ENCODE data around the gene FXYD1. TPM values are rescaled to one million over a fixed set of nuclear protein-coding genes. Genes with fewer than 3 reads are reported as not detected.
"Not testable (repeated sequence)": the region's sequence is repeated elsewhere in the genome, so short reads cannot be mapped to it uniquely, and the experiment has no call there.

Gene FXYD1
- total RNA-seq, 1 donor from 2014 or later, result 1.1 TPM

DNA sequence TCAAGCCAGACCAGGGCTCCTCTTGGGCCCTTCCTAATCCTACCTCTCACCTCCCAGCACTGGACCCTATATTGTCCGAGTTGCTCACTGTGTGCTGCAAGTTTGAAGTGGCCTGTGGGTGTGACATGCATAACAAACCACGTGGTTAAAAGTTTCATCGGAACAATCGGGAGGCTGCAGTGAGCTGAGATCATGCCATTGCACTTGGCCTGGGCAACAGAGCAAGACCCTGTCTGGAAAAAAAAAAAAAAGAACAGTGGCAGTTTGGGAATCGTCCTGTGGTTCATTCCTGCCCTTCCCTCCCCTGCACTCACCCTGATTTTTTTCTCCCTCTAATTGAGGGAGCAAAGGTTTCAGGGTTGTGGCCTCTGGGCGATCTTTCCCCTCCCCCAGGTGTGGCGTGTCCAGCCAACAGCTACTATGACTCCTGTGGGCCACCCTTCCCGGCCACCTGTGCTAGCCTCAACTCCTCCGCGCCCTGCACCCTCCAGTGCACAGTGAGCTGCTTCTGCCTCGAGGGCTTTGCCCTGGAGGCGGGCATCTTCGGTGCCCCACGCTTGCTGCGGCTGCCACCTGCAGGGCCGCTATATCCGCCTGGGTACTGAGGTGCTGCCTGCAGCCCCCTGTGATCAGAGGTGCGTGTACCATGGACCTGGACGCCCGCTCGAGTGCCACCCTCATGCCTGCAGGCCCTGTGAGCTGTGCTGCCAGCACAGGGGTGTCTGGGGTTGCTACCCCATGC is 39.3 kb upstream of the FXYD1 start:
- H3K9me3 Mint-ChIP-seq, result no peaks in the 10 kb centered on the region
- no peak overlapping the region for H3K27ac Mint-ChIP-seq
- no peaks in the 10 kb centered on the region for H3K27me3 Mint-ChIP-seq
- ATAC-seq (ENCODE audit: low read depth) (no peak), DNase-seq (no peak)
- no peak overlapping the region for H3K4me3 Mint-ChIP-seq
- POLR2A ChIA-PET, result interaction anchor here (0.5 kb wide), 1 partner anchor 18 kb away, joined by 4 read pairs; no protein-coding TSS in a partner anchor
- TF ChIP-seq, protein P1, sequence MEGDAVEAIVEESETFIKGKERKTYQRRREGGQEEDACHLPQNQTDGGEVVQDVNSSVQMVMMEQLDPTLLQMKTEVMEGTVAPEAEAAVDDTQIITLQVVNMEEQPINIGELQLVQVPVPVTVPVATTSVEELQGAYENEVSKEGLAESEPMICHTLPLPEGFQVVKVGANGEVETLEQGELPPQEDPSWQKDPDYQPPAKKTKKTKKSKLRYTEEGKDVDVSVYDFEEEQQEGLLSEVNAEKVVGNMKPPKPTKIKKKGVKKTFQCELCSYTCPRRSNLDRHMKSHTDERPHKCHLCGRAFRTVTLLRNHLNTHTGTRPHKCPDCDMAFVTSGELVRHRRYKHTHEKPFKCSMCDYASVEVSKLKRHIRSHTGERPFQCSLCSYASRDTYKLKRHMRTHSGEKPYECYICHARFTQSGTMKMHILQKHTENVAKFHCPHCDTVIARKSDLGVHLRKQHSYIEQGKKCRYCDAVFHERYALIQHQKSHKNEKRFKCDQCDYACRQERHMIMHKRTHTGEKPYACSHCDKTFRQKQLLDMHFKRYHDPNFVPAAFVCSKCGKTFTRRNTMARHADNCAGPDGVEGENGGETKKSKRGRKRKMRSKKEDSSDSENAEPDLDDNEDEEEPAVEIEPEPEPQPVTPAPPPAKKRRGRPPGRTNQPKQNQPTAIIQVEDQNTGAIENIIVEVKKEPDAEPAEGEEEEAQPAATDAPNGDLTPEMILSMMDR (IDR thresholded peaks at IDR 0.05), result no peak
- H3K4me1 Mint-ChIP-seq, result no peaks in the 10 kb centered on the region
- H3K36me3 Mint-ChIP-seq (ENCODE audit: low read depth), result no peaks in the 10 kb centered on the region
- intact Hi-C loops (cut with micrococcal nuclease), result no loop called here
- CTCF ChIA-PET, result interaction anchor here (0.9 kb wide), 1 partner anchor 32 kb away, joined by 4 read pairs; no protein-coding TSS in a partner anchor

DNA sequence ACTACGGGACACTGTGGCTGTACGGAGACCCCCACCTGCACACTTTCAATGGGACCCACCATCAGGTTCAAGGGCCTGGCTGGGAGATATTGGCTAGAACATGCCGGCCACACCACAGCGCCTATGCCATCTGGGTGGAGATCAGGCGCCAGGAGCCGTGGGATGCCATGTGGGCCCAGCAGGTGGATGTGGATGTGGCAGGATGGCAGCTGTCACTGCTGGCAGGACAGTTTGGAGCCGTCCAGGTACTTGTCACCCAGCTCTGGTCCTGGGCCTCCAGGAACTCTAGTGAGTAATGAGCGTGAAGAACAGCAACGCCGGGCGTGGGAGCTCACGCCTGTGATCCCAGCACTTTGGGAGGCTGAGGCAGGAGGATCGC is 38.7 kb upstream of the FXYD1 start:
- Mint-ChIP-seq H3K27ac (no peak overlapping the region), H3K4me1 (no peaks in the 10 kb centered on the region), H3K4me3 (no peak overlapping the region), H3K36me3 (ENCODE audit: low read depth) (no peaks in the 10 kb centered on the region), H3K9me3 (no peaks in the 10 kb centered on the region), H3K27me3 (no peaks in the 10 kb centered on the region)
- intact Hi-C loops (cut with micrococcal nuclease), result no loop called here
- ChIA-PET POLR2A (no interaction called here), CTCF (interaction anchor here (0.9 kb wide), 1 partner anchor 33 kb away, joined by 4 read pairs; no protein-coding TSS in a partner anchor)
- TF ChIP-seq, protein P1 (IDR thresholded peaks at IDR 0.05), result no peak
- DNase-seq (no peak), ATAC-seq (ENCODE audit: low read depth) (no peak)

DNA sequence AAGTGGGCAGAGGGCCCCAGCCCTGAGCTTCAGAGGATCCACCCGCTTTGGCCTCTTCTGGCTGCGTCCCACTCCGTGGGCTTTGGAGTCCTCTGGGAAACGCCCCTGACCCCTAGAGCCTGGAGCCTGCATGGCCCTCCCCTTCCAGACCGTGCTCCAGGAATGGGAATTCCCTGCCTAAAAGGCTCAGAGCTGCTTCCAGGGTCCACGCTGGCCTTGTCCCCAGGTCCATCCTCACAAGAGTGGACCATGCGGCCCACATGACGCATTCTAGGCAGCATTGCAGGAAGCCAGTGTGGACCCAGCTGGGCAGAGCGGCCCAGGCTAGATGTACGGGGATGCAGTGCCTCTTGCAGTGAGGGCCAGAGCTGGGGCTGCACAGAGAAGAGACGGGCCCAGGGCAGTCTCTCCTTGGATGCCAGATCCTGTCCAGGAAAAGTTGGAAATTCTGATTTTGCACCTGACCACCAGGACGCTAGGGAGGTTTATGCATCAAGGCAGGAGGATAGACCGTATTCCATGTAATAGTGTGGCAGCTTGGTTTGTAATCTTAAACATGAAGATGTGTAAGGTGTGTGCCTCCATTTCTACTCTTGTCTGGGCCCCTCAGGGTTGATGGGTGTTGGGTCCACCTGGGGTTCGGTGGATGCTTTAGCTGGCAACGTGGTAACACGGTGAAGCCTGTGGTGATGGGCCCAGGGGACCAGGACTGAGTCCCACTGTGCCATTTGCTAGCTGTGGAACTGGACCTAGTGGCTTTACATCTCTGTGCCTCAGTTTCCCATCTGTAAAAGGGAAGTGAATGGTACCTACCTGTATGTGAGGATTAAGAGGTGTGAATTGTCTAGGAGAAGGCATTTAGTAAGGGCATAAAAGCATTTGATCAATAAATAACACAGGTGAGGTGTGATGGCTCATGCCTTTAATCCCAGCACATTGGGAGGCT is 37.8 kb upstream of the FXYD1 start:
- Mint-ChIP-seq H3K27me3 (no peaks in the 10 kb centered on the region), H3K36me3 (ENCODE audit: low read depth) (no peaks in the 10 kb centered on the region), H3K27ac (no peak overlapping the region), H3K4me1 (no peaks in the 10 kb centered on the region), H3K4me3 (no peak overlapping the region), H3K9me3 (no peaks in the 10 kb centered on the region)
- CTCF ChIA-PET, result interaction anchor here (0.9 kb wide), 1 partner anchor 34 kb away, joined by 4 read pairs; no protein-coding TSS in a partner anchor
- DNase-seq, result no peak
- intact Hi-C loops (cut with micrococcal nuclease), result no loop called here
- ATAC-seq (ENCODE audit: low read depth), result no peak
- POLR2A ChIA-PET, result no interaction called here
- TF ChIP-seq, protein P1 (IDR thresholded peaks at IDR 0.05), result no peak

DNA sequence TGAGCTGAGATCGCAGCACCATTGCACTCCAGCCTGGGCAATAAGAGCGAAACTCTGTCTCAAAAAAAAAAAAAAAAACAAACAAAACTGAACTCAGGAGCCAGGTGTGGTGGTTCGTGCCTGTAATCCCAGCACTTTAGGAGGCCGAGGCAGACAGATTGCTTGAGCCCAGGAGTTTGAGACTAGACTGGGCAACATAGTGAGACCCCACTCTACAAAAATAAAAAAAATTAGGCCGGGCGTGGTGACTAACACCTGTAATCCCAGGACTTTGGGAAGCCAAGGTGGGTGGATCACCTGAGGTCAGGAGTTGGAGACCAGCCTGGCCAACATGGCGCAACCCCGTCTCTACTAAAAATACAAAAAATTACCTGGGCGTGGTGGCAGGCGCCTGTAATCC is 36.7 kb upstream of the FXYD1 start:
- H3K36me3 Mint-ChIP-seq (ENCODE audit: low read depth); H3K9me3 Mint-ChIP-seq: not testable (repeated sequence)

DNA sequence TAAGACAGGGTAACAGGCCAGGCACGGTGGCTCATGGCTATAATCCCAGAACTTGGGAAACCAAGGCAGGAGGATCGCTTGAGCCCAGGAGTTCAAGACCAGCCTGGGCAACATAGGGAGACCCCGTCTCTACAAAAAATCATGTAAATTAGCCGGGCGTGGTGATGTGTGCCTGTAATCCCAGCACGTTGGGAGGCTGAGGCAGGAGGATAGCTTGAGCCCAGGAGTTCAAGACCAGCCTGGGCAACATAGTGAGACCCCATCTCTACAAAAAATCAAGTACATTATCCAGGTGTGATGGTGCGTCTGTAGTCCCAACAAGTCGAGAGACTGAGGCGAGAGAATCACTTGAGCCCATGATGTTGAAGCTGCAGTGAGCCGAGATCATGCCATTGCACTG is 35.0 kb upstream of the FXYD1 start:
- ATAC-seq (ENCODE audit: low read depth); CTCF ChIA-PET; H3K27me3 Mint-ChIP-seq; DNase-seq; POLR2A ChIA-PET; H3K36me3 Mint-ChIP-seq (ENCODE audit: low read depth); H3K4me3 Mint-ChIP-seq; intact Hi-C loops (cut with micrococcal nuclease); H3K4me1 Mint-ChIP-seq; H3K9me3 Mint-ChIP-seq; H3K27ac Mint-ChIP-seq: not testable (repeated sequence)

More for the DNA sequence above, 36.7 kb upstream of the FXYD1 start:
- H3K27me3 Mint-ChIP-seq; POLR2A ChIA-PET; H3K4me3 Mint-ChIP-seq; ATAC-seq (ENCODE audit: low read depth); CTCF ChIA-PET; intact Hi-C loops (cut with micrococcal nuclease); H3K27ac Mint-ChIP-seq; H3K4me1 Mint-ChIP-seq; DNase-seq: not testable (repeated sequence)

DNA sequence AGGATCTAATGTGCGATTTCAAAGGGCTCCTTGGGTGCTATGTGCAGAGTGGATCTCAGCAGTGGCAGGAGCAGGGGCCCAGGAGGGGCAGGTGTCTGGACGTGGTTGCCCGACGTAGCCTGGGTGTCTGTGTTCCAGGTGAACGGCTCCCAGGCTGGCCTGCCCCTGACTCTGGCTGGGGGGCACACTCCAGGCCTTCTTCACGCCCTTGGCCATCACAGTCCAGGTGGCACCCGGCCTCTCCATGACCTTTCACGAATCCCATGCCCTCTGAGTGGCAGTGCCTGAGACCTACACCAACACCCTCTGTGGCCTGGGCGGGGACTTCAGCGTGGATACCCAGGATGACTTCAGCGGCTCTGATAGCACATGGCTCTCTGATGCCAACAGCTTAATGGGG is 34.3 kb upstream of the FXYD1 start:
- Mint-ChIP-seq H3K27ac (no peak overlapping the region), H3K4me3 (no peak overlapping the region), H3K9me3 (no peaks in the 10 kb centered on the region), H3K36me3 (ENCODE audit: low read depth) (no peaks in the 10 kb centered on the region), H3K4me1 (no peaks in the 10 kb centered on the region), H3K27me3 (peaks cover 5% of the 10 kb centered on the region)
- intact Hi-C loops (cut with micrococcal nuclease), result no loop called here
- TF ChIP-seq, protein P1 (IDR thresholded peaks at IDR 0.05), result no peak
- POLR2A ChIA-PET, result no interaction called here
- ATAC-seq (ENCODE audit: low read depth) (no peak), DNase-seq (no peak)
- CTCF ChIA-PET, result no interaction called here

Measured in activated B cell treated with CpG ODN at 0.5 μM for 24 hours (primary cell).